ENCODE measurements around the gene OR8G5. TPM values are rescaled to one million over a fixed set of nuclear protein-coding genes. Genes with fewer than 3 reads are reported as not detected.
"Not testable (repeated sequence)": the region's sequence is repeated elsewhere in the genome, so short reads cannot be mapped to it uniquely, and the experiment has no call there.

The OR8G5 gene
- total RNA-seq, 2 donors from 2014 or later: 0.18 TPM; not detected in 1

GRCh38 chr11:124219126-124219525 lies 37.0 kb upstream of the OR8G5 start:
- H3K36me3 ChIP-seq (ENCODE audit: control insufficient read depth, insufficient read depth, low read length): no peaks in the 10 kb centered on the region
- no peak for DNase-seq
- Mint-ChIP-seq H3K27me3 (ENCODE audit: insufficient read depth) (peaks cover 5% of the 10 kb centered on the region), H3K4me1 (peaks cover 6% of the 10 kb centered on the region), H3K36me3 (ENCODE audit: low read depth) (no peaks in the 10 kb centered on the region), H3K27ac (no peak overlapping the region), H3K4me3 (no peak overlapping the region), H3K9me3 (no peaks in the 10 kb centered on the region)
- no peaks in the 10 kb centered on the region for H3K4me1 ChIP-seq (ENCODE audit: control insufficient read depth, insufficient read depth, low read length)
- no peak overlapping the region for H3K9ac ChIP-seq (ENCODE audit: extremely low read depth, low read length, poor library complexity, severe bottlenecking)
- no peaks in the 10 kb centered on the region for H3K27me3 ChIP-seq (ENCODE audit: control insufficient read depth, insufficient read depth, low read length, poor library complexity, severe bottlenecking)
- no peak overlapping the region for H3K27ac ChIP-seq (ENCODE audit: low read depth, low read length)
- no peaks in the 10 kb centered on the region for H3K9me3 ChIP-seq (ENCODE audit: control insufficient read depth, low read length)
- no peak for TF ChIP-seq CTCF (conservative IDR thresholded peaks at IDR 0.05)
- H3K4me3 ChIP-seq (ENCODE audit: low read length): no peak overlapping the region

GRCh38 chr11:124222407-124222806 lies 33.8 kb upstream of the OR8G5 start:
- Mint-ChIP-seq H3K27ac (no peak overlapping the region), H3K4me3 (no peak overlapping the region), H3K9me3 (no peaks in the 10 kb centered on the region), H3K36me3 (ENCODE audit: low read depth) (no peaks in the 10 kb centered on the region), H3K4me1 (peaks cover 6% of the 10 kb centered on the region), H3K27me3 (ENCODE audit: insufficient read depth) (no peaks in the 10 kb centered on the region)
- H3K4me3 ChIP-seq (ENCODE audit: low read length): no peak overlapping the region
- no peak for DNase-seq
- H3K9ac ChIP-seq (ENCODE audit: extremely low read depth, low read length, poor library complexity, severe bottlenecking): no peak overlapping the region
- H3K27me3 ChIP-seq (ENCODE audit: control insufficient read depth, insufficient read depth, low read length, poor library complexity, severe bottlenecking): no peaks in the 10 kb centered on the region
- H3K4me1 ChIP-seq (ENCODE audit: control insufficient read depth, insufficient read depth, low read length): no peaks in the 10 kb centered on the region
- no peaks in the 10 kb centered on the region for H3K9me3 ChIP-seq (ENCODE audit: control insufficient read depth, low read length)
- no peak for TF ChIP-seq CTCF (conservative IDR thresholded peaks at IDR 0.05)
- H3K36me3 ChIP-seq (ENCODE audit: control insufficient read depth, insufficient read depth, low read length): no peaks in the 10 kb centered on the region
- 100% methylated on average over 2 of the region's 2 CpGs; no CpG with 5 or more reads in 1 of the 2 experiments for WGBS, 2 experiments (ENCODE audit: insufficient coverage in 1 of 2, insufficient read length in 1 of 2)
- H3K27ac ChIP-seq (ENCODE audit: low read depth, low read length): no peak overlapping the region

- not testable (repeated sequence) for H3K4me3 ChIP-seq (ENCODE audit: low read length); H3K4me1 Mint-ChIP-seq; H3K9me3 Mint-ChIP-seq; H3K27me3 Mint-ChIP-seq (ENCODE audit: insufficient read depth); H3K9me3 ChIP-seq (ENCODE audit: control insufficient read depth, low read length); H3K27ac Mint-ChIP-seq; H3K4me1 ChIP-seq (ENCODE audit: control insufficient read depth, insufficient read depth, low read length); H3K9ac ChIP-seq (ENCODE audit: extremely low read depth, low read length, poor library complexity, severe bottlenecking); H3K27me3 ChIP-seq (ENCODE audit: control insufficient read depth, insufficient read depth, low read length, poor library complexity, severe bottlenecking); H3K36me3 ChIP-seq (ENCODE audit: control insufficient read depth, insufficient read depth, low read length); H3K36me3 Mint-ChIP-seq (ENCODE audit: low read depth); H3K4me3 Mint-ChIP-seq; DNase-seq; H3K27ac ChIP-seq (ENCODE audit: low read depth, low read length)
- WGBS, 2 experiments (ENCODE audit: insufficient coverage in 1 of 2, insufficient read length in 1 of 2): 82 to 90% methylated on average over 4 to 9 of the region's 9 CpGs
These were observed 31.4 kb upstream of the OR8G5 start for GRCh38 chr11:124224618-124225423.

- WGBS, 2 experiments (ENCODE audit: insufficient coverage in 1 of 2, insufficient read length in 1 of 2): no CpG with 5 or more reads among the region's 1 CpG
- Mint-ChIP-seq H3K4me1 (peaks cover 2% of the 10 kb centered on the region), H3K9me3 (no peaks in the 10 kb centered on the region), H3K4me3 (no peak overlapping the region), H3K27ac (no peak overlapping the region), H3K27me3 (ENCODE audit: insufficient read depth) (no peaks in the 10 kb centered on the region), H3K36me3 (ENCODE audit: low read depth) (no peaks in the 10 kb centered on the region)
- H3K9me3 ChIP-seq (ENCODE audit: control insufficient read depth, low read length): no peaks in the 10 kb centered on the region
- no peaks in the 10 kb centered on the region for H3K4me1 ChIP-seq (ENCODE audit: control insufficient read depth, insufficient read depth, low read length)
- H3K27me3 ChIP-seq (ENCODE audit: control insufficient read depth, insufficient read depth, low read length, poor library complexity, severe bottlenecking): no peaks in the 10 kb centered on the region
- H3K27ac ChIP-seq (ENCODE audit: low read depth, low read length): no peak overlapping the region
- no peaks in the 10 kb centered on the region for H3K36me3 ChIP-seq (ENCODE audit: control insufficient read depth, insufficient read depth, low read length)
- H3K4me3 ChIP-seq (ENCODE audit: low read length): no peak overlapping the region
- no peak for DNase-seq
- no peak overlapping the region for H3K9ac ChIP-seq (ENCODE audit: extremely low read depth, low read length, poor library complexity, severe bottlenecking)
- no peak for TF ChIP-seq CTCF (conservative IDR thresholded peaks at IDR 0.05)
These were observed 30.7 kb upstream of the OR8G5 start for GRCh38 chr11:124225471-124225870.

Data from endodermal cell (in vitro differentiated cells).